Measurements from ENCODE around the gene DCPS.

- TF ChIP-seq CTCF (IDR thresholded peaks at IDR 0.05) (no peak), POLR2A (IDR thresholded peaks at IDR 0.05) (no peak)
These were observed 33.8 kb downstream of the DCPS start for GRCh38 chr11:126337474-126338241.
